Activated CD4-positive, alpha-beta memory T cell treated with anti-CD3 and anti-CD28 coated beads for 36 hours (primary cell): ENCODE measurements around the gene P3H3. TPM values are rescaled to one million over a fixed set of nuclear protein-coding genes. Genes with fewer than 3 reads are reported as not detected.
"Not testable (repeated sequence)": the region's sequence is repeated elsewhere in the genome, so short reads cannot be mapped to it uniquely, and the experiment has no call there.

Source experiments
- CTCF ChIA-PET: fragments of 350-600 bp; sonication (Branson Sonifier 250); formaldehyde crosslinking; loops from one replicate; lab custom pipeline; 2021; ENCODE audit warnings: antibody characterized with exemption, inconsistent platforms; lab: Charles Lee
- POLR2A ChIA-PET: fragments of 350-600 bp; sonication (Branson Sonifier 250); formaldehyde crosslinking; loops from one replicate; lab custom pipeline; 2021; ENCODE audit warnings: antibody characterized with exemption; lab: Charles Lee
- DNase-seq: peaks from one replicate; pipeline ENCODE4 v3.0.0-alpha.2; 2020
- H3K27ac Mint-ChIP-seq: one replicate; pipeline ENCODE4 v1.8.0; 2021; ENCODE audit warnings: mixed read lengths
- H3K27me3 Mint-ChIP-seq: one replicate; pipeline ENCODE4 v1.8.0; 2021; ENCODE audit warnings: mixed read lengths
- H3K36me3 Mint-ChIP-seq: one replicate; pipeline ENCODE4 v1.8.0; 2021; ENCODE audit warnings: mixed read lengths
- H3K4me1 Mint-ChIP-seq: one replicate; pipeline ENCODE4 v1.8.0; 2021; ENCODE audit warnings: low read depth, mixed read lengths
- H3K4me3 Mint-ChIP-seq: one replicate; pipeline ENCODE4 v1.8.0; 2021; ENCODE audit warnings: mild to moderate bottlenecking, mixed read lengths
- H3K9me3 Mint-ChIP-seq: one replicate; pipeline ENCODE4 v1.8.0; 2021; ENCODE audit warnings: mixed read lengths
- intact Hi-C: fragments of 100-400 bp; cut with micrococcal nuclease; formaldehyde crosslinking; loops from one replicate; pipeline ENCODE4 v1.15.1; 2023
- total RNA-seq, 2 experiments: library from RNA; stranded (reverse); gene quantifications; one replicate each; pipeline ENCODE4 v1.2.3, GENCODE V29; 2021

The P3H3 gene
- total RNA-seq, 2 experiments from 2014 or later = 2.5 to 2.7 TPM

- Mint-ChIP-seq H3K4me1 (peaks cover 21% of the 10 kb centered on the region), H3K27ac (no peak overlapping the region), H3K9me3 (no peaks in the 10 kb centered on the region), H3K27me3 (no peaks in the 10 kb centered on the region), H3K4me3 (no peak overlapping the region), H3K36me3 (peaks cover 38% of the 10 kb centered on the region)
- CTCF ChIA-PET = interaction anchor here (1.4 to 6.5 kb wide), 3 partner anchors 13 to 20 kb away, joined by 5 to 74 read pairs (median 49); partner anchors contain the start of genes SPSB2 and TPI1
- POLR2A ChIA-PET = interaction anchor here (4.8 to 5.0 kb wide), 2 partner anchors 12 to 18 kb away, joined by 59 to 94 read pairs; partner anchors contain the start of genes SPSB2 and TPI1
- intact Hi-C loops = no loop called here
- no peak for DNase-seq
These were observed 27.1 kb downstream of the P3H3 start for GRCh38 chr12:6855322-6855721.

- intact Hi-C loops = no loop called here
- peaks cover 54% of the 10 kb centered on the region for H3K36me3 Mint-ChIP-seq
- H3K4me1 Mint-ChIP-seq = peaks cover 11% of the 10 kb centered on the region
- H3K27ac Mint-ChIP-seq = no peak overlapping the region
- ChIA-PET CTCF (no interaction called here), POLR2A (interaction anchor here (1.0 kb wide), 1 partner anchor 8 kb away, joined by 3 read pairs; no protein-coding TSS in a partner anchor)
- no peaks in the 10 kb centered on the region for H3K27me3 Mint-ChIP-seq
- DNase-seq = no peak
- no peak overlapping the region for H3K4me3 Mint-ChIP-seq
- no peaks in the 10 kb centered on the region for H3K9me3 Mint-ChIP-seq
These were observed 30.6 kb downstream of the P3H3 start for GRCh38 chr12:6858799-6859198.

- ChIA-PET POLR2A (interaction anchor here (1.6 to 1.8 kb wide), 2 partner anchors 8 to 12 kb away, joined by 4 to 8 read pairs; partner anchors contain the start of genes CDCA3, SPSB2 and USP5), CTCF (interaction anchor here (3.3 kb wide), 1 partner anchor 12 kb away, joined by 12 read pairs; the partner anchor contains the start of gene SPSB2)
- no peaks in the 10 kb centered on the region for H3K4me1 Mint-ChIP-seq
- no peaks in the 10 kb centered on the region for H3K9me3 Mint-ChIP-seq
- H3K36me3 Mint-ChIP-seq = peaks cover 60% of the 10 kb centered on the region
- no peak overlapping the region for H3K4me3 Mint-ChIP-seq
- intact Hi-C loops = no loop called here
- no peaks in the 10 kb centered on the region for H3K27me3 Mint-ChIP-seq
- H3K27ac Mint-ChIP-seq = no peak overlapping the region
- no peak for DNase-seq
These were observed 31.9 kb downstream of the P3H3 start for GRCh38 chr12:6860116-6860515.

DNA sequence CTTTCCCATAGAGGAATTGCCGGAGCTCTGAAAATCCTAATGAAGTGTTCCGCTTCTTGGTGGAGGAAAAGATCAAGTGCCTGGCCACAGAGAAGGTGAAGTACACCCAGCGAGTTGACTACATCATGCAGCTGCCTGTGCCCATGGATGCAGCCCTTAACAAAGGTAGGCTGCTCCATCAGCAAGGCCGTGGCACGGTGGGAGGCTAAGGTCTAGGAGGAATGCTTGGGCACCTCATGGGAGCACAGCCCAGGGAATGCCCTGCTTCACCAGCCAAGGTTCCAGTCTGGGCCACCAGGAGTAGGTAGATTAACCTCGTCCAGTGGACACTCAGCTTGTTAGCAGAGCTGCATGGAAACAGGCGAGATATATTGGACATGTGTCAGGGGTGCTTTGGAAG lies 32.7 kb downstream of the P3H3 start:
- Mint-ChIP-seq H3K27me3 (no peaks in the 10 kb centered on the region), H3K4me1 (no peaks in the 10 kb centered on the region), H3K4me3 (no peak overlapping the region), H3K9me3 (no peaks in the 10 kb centered on the region), H3K36me3 (peaks cover 60% of the 10 kb centered on the region), H3K27ac (no peak overlapping the region)
- intact Hi-C loops = no loop called here
- CTCF ChIA-PET = interaction anchor here (3.3 kb wide), 1 partner anchor 12 kb away, joined by 12 read pairs; the partner anchor contains the start of gene SPSB2
- no peak for DNase-seq
- POLR2A ChIA-PET = interaction anchor here (0.9 to 1.8 kb wide), 3 partner anchors 9 to 84 kb away, joined by 3 to 8 read pairs (median 4); partner anchors contain the start of genes CDCA3, SPSB2 and USP5

DNA sequence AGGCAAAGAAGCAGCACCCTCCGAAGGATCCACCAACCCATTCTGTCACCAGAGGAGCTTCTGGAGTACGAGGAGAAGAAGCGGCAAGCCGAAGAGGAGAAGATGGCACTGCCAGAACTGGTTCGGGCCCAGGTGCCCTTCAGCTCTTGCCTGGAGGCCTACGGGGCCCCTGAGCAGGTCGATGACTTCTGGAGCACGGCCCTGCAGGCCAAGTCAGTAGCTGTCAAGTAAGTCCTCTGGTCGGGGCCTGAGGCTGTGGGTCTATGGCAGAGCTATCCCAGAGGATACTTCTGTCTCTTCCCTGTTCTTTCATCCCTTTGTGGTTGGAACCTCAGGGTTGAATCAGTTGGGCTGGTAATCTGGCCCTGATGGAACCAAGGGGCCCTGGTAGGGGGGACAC lies 33.2 kb downstream of the P3H3 start:
- POLR2A ChIA-PET = interaction anchor here (0.9 to 1.8 kb wide), 3 partner anchors 10 to 84 kb away, joined by 3 to 8 read pairs (median 4); partner anchors contain the start of genes CDCA3, SPSB2 and USP5
- H3K9me3 Mint-ChIP-seq = no peaks in the 10 kb centered on the region
- CTCF ChIA-PET = interaction anchor here (3.3 kb wide), 1 partner anchor 11 kb away, joined by 12 read pairs; the partner anchor contains the start of gene SPSB2
- no peak overlapping the region for H3K27ac Mint-ChIP-seq
- no peak overlapping the region for H3K4me3 Mint-ChIP-seq
- H3K27me3 Mint-ChIP-seq = no peaks in the 10 kb centered on the region
- peaks cover 59% of the 10 kb centered on the region for H3K36me3 Mint-ChIP-seq
- intact Hi-C loops = no loop called here
- peaks cover under 1% of the 10 kb centered on the region for H3K4me1 Mint-ChIP-seq
- DNase-seq = no peak

GRCh38 chr12:6863033-6863432 lies 34.8 kb downstream of the P3H3 start:
- Mint-ChIP-seq H3K4me1 (peaks cover 10% of the 10 kb centered on the region), H3K27me3 (no peaks in the 10 kb centered on the region), H3K9me3 (no peaks in the 10 kb centered on the region), H3K36me3 (peaks cover 53% of the 10 kb centered on the region), H3K27ac (no peak overlapping the region), H3K4me3 (no peak overlapping the region)
- DNase-seq = no peak
- intact Hi-C loops = no loop called here
- ChIA-PET POLR2A (interaction anchor here (1.1 kb wide), 1 partner anchor 9 kb away, joined by 4 read pairs; no protein-coding TSS in a partner anchor), CTCF (no interaction called here)

DNA sequence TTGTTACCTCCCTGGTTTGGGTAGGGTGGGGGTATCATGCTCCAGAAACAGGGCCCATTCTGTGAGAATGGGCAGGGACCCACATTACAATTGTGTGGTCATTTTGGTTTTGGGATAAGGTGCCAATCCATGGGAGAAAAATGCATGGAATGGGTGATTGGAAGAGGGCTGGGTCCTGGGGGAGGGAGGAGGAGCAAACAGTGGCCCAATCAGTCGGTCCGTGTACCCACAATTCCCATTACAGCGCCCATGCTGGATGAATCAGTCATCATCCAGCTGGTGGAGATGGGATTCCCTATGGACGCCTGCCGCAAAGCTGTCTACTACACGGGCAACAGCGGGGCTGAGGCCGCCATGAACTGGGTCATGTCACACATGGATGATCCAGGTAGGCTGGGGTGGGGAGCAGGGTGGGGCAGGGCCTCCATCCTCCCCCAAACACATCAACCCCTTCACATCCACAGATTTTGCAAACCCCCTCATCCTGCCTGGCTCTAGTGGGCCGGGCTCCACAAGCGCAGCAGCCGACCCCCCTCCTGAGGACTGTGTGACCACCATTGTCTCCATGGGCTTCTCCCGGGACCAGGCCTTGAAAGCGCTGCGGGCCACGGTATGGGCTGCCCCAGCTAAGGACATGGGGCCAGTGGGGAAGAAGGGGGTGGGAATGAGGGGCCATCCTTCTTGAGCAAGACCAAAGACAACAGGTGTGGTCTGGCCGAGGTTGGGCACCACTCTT lies 35.5 kb downstream of the P3H3 start:
- ChIA-PET CTCF (interaction anchor here (0.6 to 2.1 kb wide), 4 partner anchors 10 to 28 kb away, joined by 3 to 10 read pairs (median 4); partner anchors contain the start of genes CDCA3, SPSB2 and USP5), POLR2A (interaction anchor here (1.0 to 1.1 kb wide), 2 partner anchors 9 kb away, joined by 4 read pairs; partner anchors contain the start of gene SPSB2)
- Mint-ChIP-seq H3K27me3 (no peaks in the 10 kb centered on the region), H3K27ac (no peak overlapping the region), H3K4me1 (peaks cover 16% of the 10 kb centered on the region), H3K9me3 (no peaks in the 10 kb centered on the region), H3K36me3 (peaks cover 55% of the 10 kb centered on the region), H3K4me3 (no peak overlapping the region)
- DNase-seq = no peak
- intact Hi-C loops = no loop called here

DNA sequence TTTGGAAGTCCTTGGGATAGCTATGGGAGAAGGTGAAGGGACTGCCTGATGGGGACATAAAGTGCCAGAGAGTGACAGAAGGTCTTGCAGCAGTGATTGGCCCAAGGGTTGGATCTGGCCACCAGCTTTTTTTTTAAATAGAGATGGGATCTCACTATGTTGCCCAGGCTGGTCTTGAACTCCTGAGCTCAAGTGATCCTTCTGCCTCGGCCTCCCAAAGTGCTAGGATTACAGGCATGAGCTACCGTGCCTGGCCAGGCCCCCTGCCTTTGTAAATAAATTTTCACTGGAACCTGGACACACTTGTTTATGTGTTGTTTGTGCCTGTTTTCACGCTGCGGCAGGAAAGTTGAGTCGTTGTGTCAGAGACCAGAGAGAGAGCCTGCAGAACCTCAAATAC lies 37.1 kb downstream of the P3H3 start:
- Mint-ChIP-seq H3K4me1 (peaks cover 31% of the 10 kb centered on the region), H3K36me3 (peaks cover 61% of the 10 kb centered on the region), H3K27ac (peak overlapping the region; percentile 10)
- H3K4me3 Mint-ChIP-seq, intact Hi-C loops, DNase-seq, H3K9me3 Mint-ChIP-seq, H3K27me3 Mint-ChIP-seq: not testable (repeated sequence)
- POLR2A ChIA-PET = interaction anchor here (4.8 kb wide), 1 partner anchor 12 kb away, joined by 94 read pairs; the partner anchor contains the start of genes CDCA3 and USP5
- CTCF ChIA-PET = interaction anchor here (1.3 to 2.1 kb wide), 4 partner anchors 13 to 302 kb away, joined by 3 to 10 read pairs (median 5); partner anchors contain the start of genes CDCA3 and USP5

DNA sequence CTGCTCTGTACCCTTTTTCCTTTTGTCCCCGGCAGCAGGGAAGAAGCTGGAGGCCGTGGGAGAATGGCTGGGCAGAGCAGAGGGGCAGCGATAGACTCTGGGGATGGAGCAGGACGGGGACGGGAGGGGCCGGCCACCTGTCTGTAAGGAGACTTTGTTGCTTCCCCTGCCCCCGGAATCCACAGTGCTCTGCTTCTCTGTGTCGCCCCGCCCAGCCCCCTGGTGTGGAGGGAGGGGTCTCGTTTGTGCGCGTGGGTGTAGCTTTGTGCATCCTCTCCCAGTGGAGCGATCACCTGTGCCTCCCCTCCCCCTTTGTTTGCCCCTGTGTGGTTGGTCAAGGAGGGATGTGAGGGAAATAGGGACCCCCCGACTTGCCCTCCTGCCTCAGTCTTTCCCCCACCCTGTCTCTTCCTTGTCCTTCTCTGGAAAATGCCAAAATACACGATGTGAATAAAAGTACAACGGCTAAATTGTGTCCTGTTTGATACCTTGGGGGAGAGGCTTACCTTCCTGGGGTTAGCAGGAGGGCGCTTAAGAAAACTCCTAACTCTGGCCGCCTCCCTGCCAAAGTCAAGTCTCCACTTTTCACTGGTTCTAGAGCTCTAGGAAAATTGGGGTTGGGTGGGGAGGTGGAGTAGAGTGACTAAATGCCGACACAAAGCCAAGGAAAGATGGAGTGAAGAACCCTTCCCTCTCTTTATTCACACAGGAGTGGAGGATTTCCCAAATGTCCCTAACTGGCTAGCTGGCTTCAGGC lies 38.1 kb downstream of the P3H3 start:
- H3K4me3 Mint-ChIP-seq = peak overlapping the region; percentile 98
- ChIA-PET CTCF (interaction anchor here (1.1 to 3.8 kb wide), 4 partner anchors 13 to 113 kb away, joined by 3 to 49 read pairs (median 5); partner anchors contain the start of genes CDCA3, MLF2 and USP5), POLR2A (interaction anchor here (0.5 to 4.8 kb wide), 13 partner anchors 8 to 1065 kb away, joined by 3 to 94 read pairs (median 3); partner anchors contain the start of genes C12orf57, CDCA3, MLF2 and PTPN6)
- peaks cover 62% of the 10 kb centered on the region for H3K36me3 Mint-ChIP-seq
- peaks cover 41% of the 10 kb centered on the region for H3K4me1 Mint-ChIP-seq
- no peaks in the 10 kb centered on the region for H3K27me3 Mint-ChIP-seq
- H3K9me3 Mint-ChIP-seq = no peaks in the 10 kb centered on the region
- DNase-seq = no peak
- no peak overlapping the region for H3K27ac Mint-ChIP-seq
- intact Hi-C loops = no loop called here

DNA sequence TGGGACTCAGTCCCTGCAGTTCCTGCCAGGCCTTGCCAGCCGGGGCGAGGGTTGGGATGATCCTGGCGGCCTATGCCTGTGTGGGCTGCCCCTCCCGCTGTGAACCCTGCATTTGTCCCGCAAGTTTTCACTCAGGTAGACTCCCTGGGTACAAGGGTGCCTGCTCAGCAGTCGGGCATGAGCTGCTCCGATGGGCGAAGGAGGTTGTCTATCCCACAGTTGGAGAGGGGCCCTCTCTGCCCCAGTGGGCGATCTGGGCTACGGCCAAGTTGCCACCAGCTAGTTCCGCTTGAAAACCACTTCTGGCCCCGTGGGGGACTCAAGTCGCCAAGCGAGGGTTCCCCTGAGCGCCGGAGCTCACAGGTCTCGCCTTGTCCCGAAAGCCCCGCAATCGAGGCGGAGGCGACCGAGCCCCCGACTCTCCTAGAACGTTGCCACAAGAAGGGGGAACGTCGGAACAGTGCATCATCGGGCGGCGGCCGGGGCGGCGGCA lies 38.8 kb downstream of the P3H3 start:
- ChIA-PET POLR2A (interaction anchor here (0.5 to 4.8 kb wide), 13 partner anchors 9 to 1065 kb away, joined by 3 to 94 read pairs (median 3); partner anchors contain the start of genes C12orf57, CDCA3, MLF2 and PTPN6), CTCF (interaction anchor here (0.7 to 3.8 kb wide), 3 partner anchors 14 to 246 kb away, joined by 3 to 49 read pairs (median 3); partner anchors contain the start of genes CDCA3, MLF2 and USP5)
- Mint-ChIP-seq H3K4me1 (peaks cover 48% of the 10 kb centered on the region), H3K27ac (peak overlapping the region; percentile 98), H3K4me3 (peak overlapping the region; percentile 98), H3K36me3 (peaks cover 63% of the 10 kb centered on the region), H3K9me3 (no peaks in the 10 kb centered on the region), H3K27me3 (no peaks in the 10 kb centered on the region)
- DNase-seq = no peak
- intact Hi-C loops = no loop called here
